H1 (cell line): ENCODE measurements around the gene CELF2. TPM values are rescaled to one million over a fixed set of nuclear protein-coding genes. Genes with fewer than 3 reads are reported as not detected.

ENCODE experiments used
- CTCF ChIA-PET: fragments of 300-600 bp; sonication (Branson Sonifier 250); formaldehyde crosslinking; loops from one replicate; lab custom pipeline; 2021; ENCODE audit not compliant: partially characterized antibody; lab: Charles Lee
- POLR2A ChIA-PET: fragments of 300-600 bp; sonication (Branson Sonifier 250); formaldehyde crosslinking; loops from one replicate; lab custom pipeline; 2021; ENCODE audit warnings: inconsistent platforms; ENCODE audit not compliant: partially characterized antibody; lab: Charles Lee
- DNase-seq, 2 experiments: peaks; one replicate each; pipeline versions ENCODE4 v3.0.0 to v3.0.0-alpha.2; 2010 to 2022; ENCODE audit warnings: low spot score in 2 of 2, low read depth in 1 of 2, mixed read lengths in 1 of 2
- FAIRE-seq: peaks from 2 replicates; lab custom pipeline; 2011; peaks lifted over from hg19 to GRCh38; lab: Jason Lieb, UNC
- H2AFZ ChIP-seq: 2 replicates; pipeline ENCODE4 v1.8.1; 2012; ENCODE audit warnings: low read length, inconsistent platforms
- H2AK5ac ChIP-seq: 2 replicates; pipeline ENCODE4 v1.6.1; 2013; ENCODE audit warnings: low read depth, low read length
- H2BK120ac ChIP-seq: replicated peaks from 2 replicates; pipeline ENCODE3; 2013; ENCODE audit warnings: low read depth, low read length, inconsistent platforms
- H2BK12ac ChIP-seq: 2 replicates; pipeline ENCODE4 v1.6.1; 2013; ENCODE audit warnings: low read depth, low read length
- H2BK15ac ChIP-seq: 2 replicates; pipeline ENCODE4 v1.6.1; 2013; ENCODE audit warnings: low read length
- H2BK20ac ChIP-seq: 2 replicates; pipeline ENCODE4 v1.6.1; 2013; ENCODE audit warnings: low read length
- H2BK5ac ChIP-seq: 2 replicates; pipeline ENCODE4 v1.6.1; 2013; ENCODE audit warnings: low read depth, low read length
- H3K14ac ChIP-seq: 2 replicates; pipeline ENCODE4 v1.6.1; 2013; ENCODE audit warnings: inconsistent platforms; ENCODE audit not compliant: insufficient read length
- H3K18ac ChIP-seq: 2 replicates; pipeline ENCODE4 v1.6.1; 2013; ENCODE audit warnings: low read length; ENCODE audit errors: extremely low read depth
- H3K23ac ChIP-seq: 2 replicates; pipeline ENCODE4 v1.6.1; 2013; ENCODE audit warnings: inconsistent platforms; ENCODE audit not compliant: insufficient read length
- H3K23me2 ChIP-seq: 2 replicates; pipeline ENCODE4 v1.6.1; 2013; ENCODE audit warnings: low read depth, low read length
- H3K27ac ChIP-seq: 2 replicates; pipeline ENCODE4 v1.6.1; 2011; ENCODE audit warnings: low read depth, low read length, inconsistent platforms
- H3K27me3 ChIP-seq, 4 experiments: replicated peaks in 1 of 4; 1 replicate in 1 of 4; 2 replicates in 3 of 4; pipeline versions ENCODE4 v1.6.1 to v1.8.1; 2011 to 2013; ENCODE audit warnings: low read length in 3 of 4, mild to moderate bottlenecking in 3 of 4, inconsistent platforms in 2 of 4, mixed read lengths in 2 of 4, moderate library complexity in 1 of 4; ENCODE audit not compliant: control insufficient read depth in 3 of 4, insufficient read depth in 3 of 4; ENCODE audit errors: extremely low read depth in 1 of 4
- H3K36me3 ChIP-seq, 4 experiments: 2 replicates each; pipeline versions ENCODE4 v1.6.1 to v1.8.1; 2011 to 2013; ENCODE audit warnings: mild to moderate bottlenecking in 4 of 4, low read length in 3 of 4, moderate library complexity in 2 of 4, control low read depth in 1 of 4, inconsistent platforms in 1 of 4; ENCODE audit not compliant: insufficient read depth in 4 of 4, control insufficient read depth in 2 of 4
- H3K4ac ChIP-seq: replicated peaks from 2 replicates; pipeline ENCODE3; 2013; ENCODE audit warnings: low read length, low read depth, mixed read lengths, inconsistent platforms; ENCODE audit not compliant: insufficient read length
- H3K4me1 ChIP-seq, 4 experiments: replicated peaks in 1 of 4; 1 replicate in 1 of 4; 2 replicates in 3 of 4; pipeline versions ENCODE4 v1.6.1 to v1.8.1; 2011 to 2013; ENCODE audit warnings: low read length in 3 of 4, inconsistent platforms in 2 of 4, mixed read lengths in 1 of 4; ENCODE audit not compliant: insufficient read depth in 4 of 4, control insufficient read depth in 3 of 4
- H3K4me2 ChIP-seq, 2 experiments: 2 replicates each; pipeline versions ENCODE4 v1.6.1 to v1.8.1; 2011 to 2013; ENCODE audit warnings: low read depth in 2 of 2, low read length in 2 of 2, control low read depth in 1 of 2, inconsistent platforms in 1 of 2, mild to moderate bottlenecking in 1 of 2; ENCODE audit not compliant: insufficient read depth in 1 of 2
- H3K4me3 ChIP-seq, 4 experiments: fragments of 200-600, 300-600 bp in 1 of 4; sonication (generic), shearing (Covaris generic), sonication (Bioruptor Twin) in 1 of 4; 2 replicates each; pipeline versions ENCODE4 v1.5.1 to v1.8.1; 2011 to 2016; ENCODE audit warnings: low read length in 4 of 4, low read depth in 3 of 4, control low read depth in 2 of 4, inconsistent platforms in 2 of 4, mild to moderate bottlenecking in 2 of 4, mixed read lengths in 1 of 4, moderate library complexity in 1 of 4; ENCODE audit not compliant: insufficient read depth in 2 of 4; ENCODE audit errors: extremely low read depth in 1 of 4
- H3K56ac ChIP-seq: replicated peaks from 2 replicates; pipeline ENCODE3; 2013; ENCODE audit warnings: low read depth, mild to moderate bottlenecking, mixed read lengths, low read length, inconsistent platforms; ENCODE audit not compliant: insufficient read length
- H3K79me1 ChIP-seq: 2 replicates; pipeline ENCODE4 v1.6.1; 2013; ENCODE audit warnings: low read depth, low read length, control low read depth
- H3K79me2 ChIP-seq, 2 experiments: 2 replicates each; pipeline versions ENCODE4 v1.6.1 to v1.8.1; 2012 to 2013; ENCODE audit warnings: low read length in 2 of 2, mild to moderate bottlenecking in 2 of 2, inconsistent platforms in 1 of 2; ENCODE audit not compliant: insufficient read depth in 2 of 2, control insufficient read depth in 1 of 2
- H3K9ac ChIP-seq, 4 experiments: replicated peaks in 1 of 4; 1 replicate in 1 of 4; 2 replicates in 3 of 4; pipeline versions ENCODE4 v1.6.1 to v1.8.1; 2011 to 2013; ENCODE audit warnings: low read depth in 3 of 4, low read length in 3 of 4, control low read depth in 2 of 4, mild to moderate bottlenecking in 2 of 4, moderate library complexity in 2 of 4, inconsistent platforms in 1 of 4; ENCODE audit errors: extremely low read depth in 1 of 4
- H3K9me3 ChIP-seq, 2 experiments: 2 replicates each; pipeline versions ENCODE4 v1.6.1 to v1.8.1; 2012 to 2013; ENCODE audit warnings: mild to moderate bottlenecking in 2 of 2, moderate library complexity in 2 of 2, control low read depth in 1 of 2, inconsistent platforms in 1 of 2, low read depth in 1 of 2, low read length in 1 of 2, mixed read lengths in 1 of 2; ENCODE audit not compliant: insufficient read depth in 2 of 2
- H4K20me1 ChIP-seq, 2 experiments: replicated peaks in 1 of 2; 2 replicates each; pipeline versions ENCODE3 to v1.8.1; 2011 to 2013; ENCODE audit warnings: inconsistent platforms in 2 of 2, low read length in 2 of 2, mild to moderate bottlenecking in 1 of 2; ENCODE audit not compliant: insufficient read depth in 2 of 2, control insufficient read depth in 1 of 2
- H4K5ac ChIP-seq: 2 replicates; pipeline ENCODE4 v1.6.1; 2013; ENCODE audit warnings: low read length, low read depth, mixed read lengths, inconsistent platforms; ENCODE audit not compliant: insufficient read length
- H4K8ac ChIP-seq: 2 replicates; pipeline ENCODE4 v1.8.0; 2013; ENCODE audit warnings: mild to moderate bottlenecking, moderate library complexity, low read length, inconsistent platforms; ENCODE audit not compliant: insufficient read depth; ENCODE audit errors: extremely low read depth
- H4K91ac ChIP-seq: replicated peaks from 2 replicates; pipeline ENCODE3; 2013; ENCODE audit warnings: low read length, mixed read lengths, inconsistent platforms; ENCODE audit not compliant: insufficient read length
- EGR1 ChIP-seq: IDR thresholded peaks from 2 replicates; pipeline ENCODE4 v1.6.1; 2011; ENCODE audit warnings: low read depth, low read length, borderline replicate concordance
- EP300 ChIP-seq, 2 experiments: IDR thresholded peaks; 1 replicate in 1 of 2; 2 replicates in 1 of 2; pipeline ENCODE4 v1.6.1; 2011 to 2012; ENCODE audit warnings: low read depth in 2 of 2, low read length in 2 of 2, mild to moderate bottlenecking in 2 of 2, borderline replicate concordance in 1 of 2, inconsistent platforms in 1 of 2, moderate library complexity in 1 of 2
- KDM4A ChIP-seq: IDR thresholded peaks from one replicate; pipeline ENCODE4 v1.7.1; 2012; ENCODE audit warnings: low read depth, mild to moderate bottlenecking, moderate library complexity, low read length, inconsistent platforms; ENCODE audit not compliant: severe bottlenecking
- NANOG ChIP-seq: IDR thresholded peaks from 2 replicates; pipeline ENCODE4 v1.6.1; 2011; ENCODE audit warnings: low read length, low read depth, mild to moderate bottlenecking, inconsistent platforms; ENCODE audit not compliant: insufficient read depth, poor library complexity, severe bottlenecking
- POU5F1 ChIP-seq: IDR thresholded peaks from 2 replicates; pipeline ENCODE4 v1.6.1; 2011; ENCODE audit warnings: low read depth, mild to moderate bottlenecking, low read length, moderate library complexity
- RFX5 ChIP-seq: IDR thresholded peaks from 2 replicates; pipeline ENCODE4 v1.6.1; 2011; ENCODE audit warnings: low read depth, low read length, improper control_type of control experiment, borderline replicate concordance
- SAP30 ChIP-seq: fragments of 300-600 bp; sonication (generic); IDR thresholded peaks from 2 replicates; pipeline ENCODE4 v1.7.1; 2012; ENCODE audit warnings: low read length, moderate library complexity, mild to moderate bottlenecking, inconsistent platforms; ENCODE audit not compliant: insufficient read depth, insufficient replicate concordance
- SP2 ChIP-seq: IDR thresholded peaks from 2 replicates; pipeline ENCODE4 v1.6.1; 2012; ENCODE audit warnings: mild to moderate bottlenecking, low read length, inconsistent platforms
- TAF7 ChIP-seq: optimal IDR thresholded peaks from 2 replicates; pipeline ENCODE3; 2011; ENCODE audit warnings: low read depth, mild to moderate bottlenecking, inconsistent platforms, low read length, moderate library complexity, borderline replicate concordance
- WGBS, 2 experiments: shearing (Covaris generic) in 1 of 2; methylation state at CpG; one replicate each; pipeline versions ENCODE4 v1.1.6 to v1.1.7; 2013 to 2015; ENCODE audit warnings: low lambda C conversion rate in 2 of 2, mixed read lengths in 2 of 2, inconsistent platforms in 1 of 2, low coverage in 1 of 2, missing lambda C conversion rate in 1 of 2; ENCODE audit not compliant: insufficient replicate concordance in 2 of 2, insufficient coverage in 1 of 2, insufficient read length in 1 of 2; ENCODE audit errors: extremely low coverage in 1 of 2, missing lambda C conversion rate in 1 of 2; 5-methylcytosine and 5-hydroxymethylcytosine counted together
- polyA plus RNA-seq, 7 experiments: library from polyadenylated mRNA; depleted of rRNA in 3 of 7; stranded (reverse) in 5 of 7; unstranded in 2 of 7; fragments of >200 nt in 5 of 7; fragments of 200-250 nt in 2 of 7; gene quantifications; 1 replicate in 5 of 7; 2 replicates in 1 of 7; 4 replicates in 1 of 7; pipeline versions ENCODE4 v1.2.1 to v1.2.3, GENCODE V29; 2011 to 2013; ENCODE audit warnings: missing spikeins in 2 of 7, mixed read lengths in 2 of 7
- total RNA-seq: library from RNA; stranded (reverse); fragmentation: NEBNext Ultra II Directional; extraction: Animal tissue kit (Norgen Biotek cat#: 25700); gene quantifications from 2 replicates; pipeline ENCODE4 v1.2.1, GENCODE V29; 2021
- TF ChIP-seq, protein P1 (sequence below): IDR thresholded peaks from 2 replicates; pipeline ENCODE4 v1.6.1; 2012; ENCODE audit warnings: low read length, inconsistent platforms

CELF2 gene
- total and polyA plus RNA-seq, 2 of the 8 experiments (the other 6 are each of a cell fraction or from before 2014, with no cell fraction given), result 18.3 to 22.7 TPM

DNA sequence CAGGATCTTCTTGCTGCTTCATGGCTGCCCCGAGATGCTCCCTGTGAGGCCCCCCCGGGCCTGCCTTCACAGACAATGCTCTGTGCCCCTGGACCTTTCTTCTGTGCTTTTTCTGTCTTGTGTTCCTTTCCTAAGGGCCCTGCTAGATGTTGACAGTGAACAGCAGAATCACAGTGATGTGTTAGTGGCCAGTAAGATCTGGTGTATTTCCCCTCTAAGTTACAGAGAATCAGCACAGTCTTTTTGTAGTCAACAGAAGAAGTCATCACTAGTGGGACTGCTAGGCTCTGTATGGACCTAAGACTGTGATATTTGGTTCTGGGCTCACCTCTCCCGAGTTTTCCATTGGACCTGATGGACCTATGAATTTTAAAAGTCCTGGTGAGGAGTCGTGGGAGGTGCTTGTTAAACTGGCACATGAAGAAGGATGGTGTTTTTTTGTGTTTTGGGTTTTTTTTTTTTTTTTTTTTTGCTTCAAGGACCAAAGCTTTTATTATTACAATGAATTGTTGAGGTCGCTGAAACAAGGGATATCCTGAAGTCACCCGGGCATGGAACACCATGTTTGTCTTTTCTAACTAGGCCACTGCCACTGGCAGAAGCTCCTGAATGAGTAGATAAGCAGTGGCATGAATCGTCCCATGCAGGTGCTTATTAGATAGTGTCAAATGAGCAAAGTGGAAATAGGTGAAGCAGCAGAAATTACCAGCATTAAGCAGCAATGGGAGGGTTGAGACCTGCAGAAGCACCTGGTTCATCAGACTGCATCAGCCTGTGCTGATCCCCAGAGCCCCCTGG is 194.8 kb downstream of the CELF2 start:
- peaks cover 0 to 9% (median 4%) of the 10 kb centered on the region in 4 experiments; a peak in 4 of 7 replicates for H3K4me1 ChIP-seq
- H3K9ac ChIP-seq, result no peak overlapping the region
- no peak for DNase-seq
- H2AK5ac ChIP-seq, result no peak overlapping the region
- H3K23ac ChIP-seq, result no peak overlapping the region
- no peak overlapping the region for H2BK5ac ChIP-seq
- ChIA-PET POLR2A (no interaction called here), CTCF (interaction anchor here (0.6 to 2.3 kb wide), 4 partner anchors 11 to 63 kb away, joined by 3 to 6 read pairs (median 4); no protein-coding TSS in a partner anchor)
- no peak overlapping the region for H2BK120ac ChIP-seq
- no peaks in the 10 kb centered on the region for H3K9me3 ChIP-seq
- no peaks in the 10 kb centered on the region for H3K27me3 ChIP-seq
- no peaks in the 10 kb centered on the region; the same call in 1 of the 2 replicates for H3K23me2 ChIP-seq
- no peak overlapping the region for H4K8ac ChIP-seq
- no peak overlapping the region for H3K27ac ChIP-seq
- no peak overlapping the region for H3K4ac ChIP-seq
- no peak overlapping the region for H2BK15ac ChIP-seq
- H3K79me2 ChIP-seq, result no peaks in the 10 kb centered on the region
- H3K56ac ChIP-seq, result no peak overlapping the region
- no peaks in the 10 kb centered on the region for H4K20me1 ChIP-seq
- no peak overlapping the region for H3K18ac ChIP-seq
- no peak overlapping the region for H4K91ac ChIP-seq
- no peak overlapping the region for H2BK12ac ChIP-seq
- no peak overlapping the region for H3K4me3 ChIP-seq
- H4K5ac ChIP-seq, result no peak overlapping the region
- FAIRE-seq, result no peak
- H3K14ac ChIP-seq, result no peak overlapping the region
- H2BK20ac ChIP-seq, result no peak overlapping the region
- 0 out of 2 replicates have a peak, but pooled peaks cover 3% of the 10 kb centered on the region for H3K79me1 ChIP-seq
- no peak overlapping the region for H3K4me2 ChIP-seq
- no peaks in the 10 kb centered on the region; a peak in 2 of 8 replicates for H3K36me3 ChIP-seq
- 82% methylated on average over 7 of the region's 7 CpGs; no CpG with 5 or more reads in 1 of the 2 experiments for WGBS, 2 experiments
- H2AFZ ChIP-seq, result no peak overlapping the region
- no peak for TF ChIP-seq SAP30
- no peak for TF ChIP-seq SP2
- no peak for TF ChIP-seq NANOG
- no peak for TF ChIP-seq TAF7
- TF ChIP-seq EGR1, result no peak
- no peak for TF ChIP-seq KDM4A
- TF ChIP-seq, protein P1, sequence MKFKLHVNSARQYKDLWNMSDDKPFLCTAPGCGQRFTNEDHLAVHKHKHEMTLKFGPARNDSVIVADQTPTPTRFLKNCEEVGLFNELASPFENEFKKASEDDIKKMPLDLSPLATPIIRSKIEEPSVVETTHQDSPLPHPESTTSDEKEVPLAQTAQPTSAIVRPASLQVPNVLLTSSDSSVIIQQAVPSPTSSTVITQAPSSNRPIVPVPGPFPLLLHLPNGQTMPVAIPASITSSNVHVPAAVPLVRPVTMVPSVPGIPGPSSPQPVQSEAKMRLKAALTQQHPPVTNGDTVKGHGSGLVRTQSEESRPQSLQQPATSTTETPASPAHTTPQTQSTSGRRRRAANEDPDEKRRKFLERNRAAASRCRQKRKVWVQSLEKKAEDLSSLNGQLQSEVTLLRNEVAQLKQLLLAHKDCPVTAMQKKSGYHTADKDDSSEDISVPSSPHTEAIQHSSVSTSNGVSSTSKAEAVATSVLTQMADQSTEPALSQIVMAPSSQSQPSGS, result no peak
- no peak for TF ChIP-seq POU5F1
- no peak for TF ChIP-seq RFX5
- TF ChIP-seq EP300 (IDR thresholded peaks at IDR 0.05; ENCODE audit: borderline replicate concordance in 1 of 2, low read depth in 2 of 2, low read length in 2 of 2), result no peak
